H1 (cell line): ENCODE measurements around the gene WWC1. TPM values are rescaled to one million over a fixed set of nuclear protein-coding genes. Genes with fewer than 3 reads are reported as not detected.

Experiments
- CTCF ChIA-PET: fragments of 300-600 bp; sonication (Branson Sonifier 250); formaldehyde crosslinking; loops from one replicate; lab custom pipeline; 2021; ENCODE audit not compliant: partially characterized antibody; lab: Charles Lee
- POLR2A ChIA-PET: fragments of 300-600 bp; sonication (Branson Sonifier 250); formaldehyde crosslinking; loops from one replicate; lab custom pipeline; 2021; ENCODE audit warnings: inconsistent platforms; ENCODE audit not compliant: partially characterized antibody; lab: Charles Lee
- DNase-seq, 2 experiments: peaks; one replicate each; pipeline versions ENCODE4 v3.0.0 to v3.0.0-alpha.2; 2010 to 2022; ENCODE audit warnings: low spot score in 2 of 2, low read depth in 1 of 2, mixed read lengths in 1 of 2
- FAIRE-seq: peaks from 2 replicates; lab custom pipeline; 2011; peaks lifted over from hg19 to GRCh38; lab: Jason Lieb, UNC
- H2AFZ ChIP-seq: 2 replicates; pipeline ENCODE4 v1.8.1; 2012; ENCODE audit warnings: low read length, inconsistent platforms
- H2AK5ac ChIP-seq: 2 replicates; pipeline ENCODE4 v1.6.1; 2013; ENCODE audit warnings: low read depth, low read length
- H2BK120ac ChIP-seq: replicated peaks from 2 replicates; pipeline ENCODE3; 2013; ENCODE audit warnings: low read depth, low read length, inconsistent platforms
- H2BK12ac ChIP-seq: 2 replicates; pipeline ENCODE4 v1.6.1; 2013; ENCODE audit warnings: low read depth, low read length
- H2BK15ac ChIP-seq: 2 replicates; pipeline ENCODE4 v1.6.1; 2013; ENCODE audit warnings: low read length
- H2BK20ac ChIP-seq: 2 replicates; pipeline ENCODE4 v1.6.1; 2013; ENCODE audit warnings: low read length
- H2BK5ac ChIP-seq: 2 replicates; pipeline ENCODE4 v1.6.1; 2013; ENCODE audit warnings: low read depth, low read length
- H3K14ac ChIP-seq: 2 replicates; pipeline ENCODE4 v1.6.1; 2013; ENCODE audit warnings: inconsistent platforms; ENCODE audit not compliant: insufficient read length
- H3K18ac ChIP-seq: 2 replicates; pipeline ENCODE4 v1.6.1; 2013; ENCODE audit warnings: low read length; ENCODE audit errors: extremely low read depth
- H3K23ac ChIP-seq: 2 replicates; pipeline ENCODE4 v1.6.1; 2013; ENCODE audit warnings: inconsistent platforms; ENCODE audit not compliant: insufficient read length
- H3K23me2 ChIP-seq: 2 replicates; pipeline ENCODE4 v1.6.1; 2013; ENCODE audit warnings: low read depth, low read length
- H3K27ac ChIP-seq: 2 replicates; pipeline ENCODE4 v1.6.1; 2011; ENCODE audit warnings: low read depth, low read length, inconsistent platforms
- H3K27me3 ChIP-seq, 4 experiments: replicated peaks in 1 of 4; 1 replicate in 1 of 4; 2 replicates in 3 of 4; pipeline versions ENCODE4 v1.6.1 to v1.8.1; 2011 to 2013; ENCODE audit warnings: low read length in 3 of 4, mild to moderate bottlenecking in 3 of 4, inconsistent platforms in 2 of 4, mixed read lengths in 2 of 4, moderate library complexity in 1 of 4; ENCODE audit not compliant: control insufficient read depth in 3 of 4, insufficient read depth in 3 of 4; ENCODE audit errors: extremely low read depth in 1 of 4
- H3K36me3 ChIP-seq, 4 experiments: 2 replicates each; pipeline versions ENCODE4 v1.6.1 to v1.8.1; 2011 to 2013; ENCODE audit warnings: mild to moderate bottlenecking in 4 of 4, low read length in 3 of 4, moderate library complexity in 2 of 4, control low read depth in 1 of 4, inconsistent platforms in 1 of 4; ENCODE audit not compliant: insufficient read depth in 4 of 4, control insufficient read depth in 2 of 4
- H3K4ac ChIP-seq: replicated peaks from 2 replicates; pipeline ENCODE3; 2013; ENCODE audit warnings: low read length, low read depth, mixed read lengths, inconsistent platforms; ENCODE audit not compliant: insufficient read length
- H3K4me1 ChIP-seq, 4 experiments: replicated peaks in 1 of 4; 1 replicate in 1 of 4; 2 replicates in 3 of 4; pipeline versions ENCODE4 v1.6.1 to v1.8.1; 2011 to 2013; ENCODE audit warnings: low read length in 3 of 4, inconsistent platforms in 2 of 4, mixed read lengths in 1 of 4; ENCODE audit not compliant: insufficient read depth in 4 of 4, control insufficient read depth in 3 of 4
- H3K4me2 ChIP-seq, 2 experiments: 2 replicates each; pipeline versions ENCODE4 v1.6.1 to v1.8.1; 2011 to 2013; ENCODE audit warnings: low read depth in 2 of 2, low read length in 2 of 2, control low read depth in 1 of 2, inconsistent platforms in 1 of 2, mild to moderate bottlenecking in 1 of 2; ENCODE audit not compliant: insufficient read depth in 1 of 2
- H3K4me3 ChIP-seq, 4 experiments: fragments of 200-600, 300-600 bp in 1 of 4; sonication (generic), shearing (Covaris generic), sonication (Bioruptor Twin) in 1 of 4; 2 replicates each; pipeline versions ENCODE4 v1.5.1 to v1.8.1; 2011 to 2016; ENCODE audit warnings: low read length in 4 of 4, low read depth in 3 of 4, control low read depth in 2 of 4, inconsistent platforms in 2 of 4, mild to moderate bottlenecking in 2 of 4, mixed read lengths in 1 of 4, moderate library complexity in 1 of 4; ENCODE audit not compliant: insufficient read depth in 2 of 4; ENCODE audit errors: extremely low read depth in 1 of 4
- H3K56ac ChIP-seq: replicated peaks from 2 replicates; pipeline ENCODE3; 2013; ENCODE audit warnings: low read depth, mild to moderate bottlenecking, mixed read lengths, low read length, inconsistent platforms; ENCODE audit not compliant: insufficient read length
- H3K79me1 ChIP-seq: 2 replicates; pipeline ENCODE4 v1.6.1; 2013; ENCODE audit warnings: low read depth, low read length, control low read depth
- H3K79me2 ChIP-seq, 2 experiments: 2 replicates each; pipeline versions ENCODE4 v1.6.1 to v1.8.1; 2012 to 2013; ENCODE audit warnings: low read length in 2 of 2, mild to moderate bottlenecking in 2 of 2, inconsistent platforms in 1 of 2; ENCODE audit not compliant: insufficient read depth in 2 of 2, control insufficient read depth in 1 of 2
- H3K9ac ChIP-seq, 4 experiments: replicated peaks in 1 of 4; 1 replicate in 1 of 4; 2 replicates in 3 of 4; pipeline versions ENCODE4 v1.6.1 to v1.8.1; 2011 to 2013; ENCODE audit warnings: low read depth in 3 of 4, low read length in 3 of 4, control low read depth in 2 of 4, mild to moderate bottlenecking in 2 of 4, moderate library complexity in 2 of 4, inconsistent platforms in 1 of 4; ENCODE audit errors: extremely low read depth in 1 of 4
- H3K9me3 ChIP-seq, 2 experiments: 2 replicates each; pipeline versions ENCODE4 v1.6.1 to v1.8.1; 2012 to 2013; ENCODE audit warnings: mild to moderate bottlenecking in 2 of 2, moderate library complexity in 2 of 2, control low read depth in 1 of 2, inconsistent platforms in 1 of 2, low read depth in 1 of 2, low read length in 1 of 2, mixed read lengths in 1 of 2; ENCODE audit not compliant: insufficient read depth in 2 of 2
- H4K20me1 ChIP-seq, 2 experiments: replicated peaks in 1 of 2; 2 replicates each; pipeline versions ENCODE3 to v1.8.1; 2011 to 2013; ENCODE audit warnings: inconsistent platforms in 2 of 2, low read length in 2 of 2, mild to moderate bottlenecking in 1 of 2; ENCODE audit not compliant: insufficient read depth in 2 of 2, control insufficient read depth in 1 of 2
- H4K5ac ChIP-seq: 2 replicates; pipeline ENCODE4 v1.6.1; 2013; ENCODE audit warnings: low read length, low read depth, mixed read lengths, inconsistent platforms; ENCODE audit not compliant: insufficient read length
- H4K8ac ChIP-seq: 2 replicates; pipeline ENCODE4 v1.8.0; 2013; ENCODE audit warnings: mild to moderate bottlenecking, moderate library complexity, low read length, inconsistent platforms; ENCODE audit not compliant: insufficient read depth; ENCODE audit errors: extremely low read depth
- H4K91ac ChIP-seq: replicated peaks from 2 replicates; pipeline ENCODE3; 2013; ENCODE audit warnings: low read length, mixed read lengths, inconsistent platforms; ENCODE audit not compliant: insufficient read length
- BRCA1 ChIP-seq: IDR thresholded peaks from 2 replicates; pipeline ENCODE4 v1.6.1; 2012; ENCODE audit warnings: low read depth, low read length, improper control_type of control experiment
- CTCF ChIP-seq, 3 experiments: IDR thresholded peaks; 1 replicate in 2 of 3; 2 replicates in 1 of 3; pipeline versions ENCODE4 v1.5.1 to v1.6.1; 2011; ENCODE audit warnings: low read length in 3 of 3, mild to moderate bottlenecking in 3 of 3, inconsistent platforms in 2 of 3, low read depth in 1 of 3, moderate library complexity in 1 of 3; ENCODE audit not compliant: insufficient read depth in 1 of 3; ENCODE audit errors: control extremely low read depth in 1 of 3
- E2F6 ChIP-seq: IDR thresholded peaks from 2 replicates; pipeline ENCODE4 v1.6.1; 2012; ENCODE audit warnings: inconsistent platforms
- KDM5A ChIP-seq: fragments of 200-600 bp; IDR thresholded peaks from 2 replicates; pipeline ENCODE4 v1.7.1; 2012; ENCODE audit warnings: mild to moderate bottlenecking, low read length, inconsistent platforms, mixed read lengths
- RAD21 ChIP-seq, 2 experiments: IDR thresholded peaks in 1 of 2; conservative IDR thresholded peaks in 1 of 2; 2 replicates each; pipeline ENCODE4 v1.6.1; 2011; ENCODE audit warnings: low read depth in 2 of 2, low read length in 2 of 2, improper control_type of control experiment in 1 of 2, inconsistent platforms in 1 of 2, mild to moderate bottlenecking in 1 of 2, moderate library complexity in 1 of 2
- YY1 ChIP-seq: IDR thresholded peaks from 2 replicates; pipeline ENCODE4 v1.6.1; 2011; ENCODE audit warnings: low read depth, mild to moderate bottlenecking, low read length
- WGBS, 2 experiments: shearing (Covaris generic) in 1 of 2; methylation state at CpG; one replicate each; pipeline versions ENCODE4 v1.1.6 to v1.1.7; 2013 to 2015; ENCODE audit warnings: low lambda C conversion rate in 2 of 2, mixed read lengths in 2 of 2, inconsistent platforms in 1 of 2, low coverage in 1 of 2, missing lambda C conversion rate in 1 of 2; ENCODE audit not compliant: insufficient replicate concordance in 2 of 2, insufficient coverage in 1 of 2, insufficient read length in 1 of 2; ENCODE audit errors: extremely low coverage in 1 of 2, missing lambda C conversion rate in 1 of 2; 5-methylcytosine and 5-hydroxymethylcytosine counted together
- polyA plus RNA-seq, 7 experiments: library from polyadenylated mRNA; depleted of rRNA in 3 of 7; stranded (reverse) in 5 of 7; unstranded in 2 of 7; fragments of >200 nt in 5 of 7; fragments of 200-250 nt in 2 of 7; gene quantifications; 1 replicate in 5 of 7; 2 replicates in 1 of 7; 4 replicates in 1 of 7; pipeline versions ENCODE4 v1.2.1 to v1.2.3, GENCODE V29; 2011 to 2013; ENCODE audit warnings: missing spikeins in 2 of 7, mixed read lengths in 2 of 7
- total RNA-seq: library from RNA; stranded (reverse); fragmentation: NEBNext Ultra II Directional; extraction: Animal tissue kit (Norgen Biotek cat#: 25700); gene quantifications from 2 replicates; pipeline ENCODE4 v1.2.1, GENCODE V29; 2021
- TF ChIP-seq, protein P1 (sequence below): IDR thresholded peaks from 2 replicates; pipeline ENCODE4 v1.6.1; 2012; ENCODE audit warnings: inconsistent platforms

WWC1 gene
- total and polyA plus RNA-seq, 2 of the 8 experiments (the other 6 are each of a cell fraction or from before 2014, with no cell fraction given), result 16.4 to 41.1 TPM

- peaks cover 7 to 27% of the 10 kb centered on the region in 2 experiments; a peak in 3 of 4 replicates for H3K79me2 ChIP-seq
- 72% methylated on average over 6 of the region's 6 CpGs; no CpG with 5 or more reads in 1 of the 2 experiments for WGBS, 2 experiments
- no peak overlapping the region for H3K27ac ChIP-seq
- peaks cover 13 to 29% of the 10 kb centered on the region in 2 experiments for H4K20me1 ChIP-seq
- no peak overlapping the region for H4K5ac ChIP-seq
- H3K27me3 ChIP-seq, result peaks cover 0 to 14% (median 6%) of the 10 kb centered on the region in 4 experiments; a peak in 5 of 7 replicates
- H2AFZ ChIP-seq, result no peak overlapping the region
- H3K4me3 ChIP-seq, result no peak overlapping the region
- 0 out of 2 replicates have a peak, but pooled peaks cover 3% of the 10 kb centered on the region for H3K23me2 ChIP-seq
- peaks cover 0 to 10% (median 4%) of the 10 kb centered on the region in 4 experiments; a peak in 3 of 7 replicates for H3K4me1 ChIP-seq
- H2BK15ac ChIP-seq, result no peak overlapping the region
- no peak overlapping the region for H2BK20ac ChIP-seq
- H3K79me1 ChIP-seq, result peaks cover 3% of the 10 kb centered on the region
- H3K18ac ChIP-seq, result no peak overlapping the region
- H3K9me3 ChIP-seq, result no peaks in the 10 kb centered on the region
- no peak overlapping the region for H3K23ac ChIP-seq
- H4K8ac ChIP-seq, result no peak overlapping the region
- H3K9ac ChIP-seq, result no peak overlapping the region
- H3K14ac ChIP-seq, result no peak overlapping the region
- no peak overlapping the region; the same call in 1 of the 2 replicates for H2AK5ac ChIP-seq
- no peak overlapping the region for H3K4ac ChIP-seq
- H2BK12ac ChIP-seq, result no peak overlapping the region
- ChIA-PET POLR2A (interaction anchor here (1.4 to 1.8 kb wide), 2 partner anchors 11 to 36 kb away, joined by 3 to 5 read pairs; no protein-coding TSS in a partner anchor), CTCF (interaction anchor here (0.5 to 6.7 kb wide), 17 partner anchors 8 to 111 kb away, joined by 3 to 56 read pairs (median 5); partner anchors contain the start of gene WWC1)
- no peak overlapping the region for H3K56ac ChIP-seq
- peak; percentile 70; the same call in 1 of the 2 replicates for TF ChIP-seq YY1
- peak; percentile 32 to 47; a peak in 3 of 4 replicates for TF ChIP-seq RAD21 (IDR thresholded peaks at IDR 0.05 in 1 of 2, conservative IDR thresholded peaks at IDR 0.05 in 1 of 2; ENCODE audit: low read depth in 2 of 2, low read length in 2 of 2)
- no peak for TF ChIP-seq KDM5A
- TF ChIP-seq BRCA1, result no peak
- TF ChIP-seq, protein P1, sequence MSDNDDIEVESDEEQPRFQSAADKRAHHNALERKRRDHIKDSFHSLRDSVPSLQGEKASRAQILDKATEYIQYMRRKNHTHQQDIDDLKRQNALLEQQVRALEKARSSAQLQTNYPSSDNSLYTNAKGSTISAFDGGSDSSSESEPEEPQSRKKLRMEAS, result no peak
- 0 out of 2 replicates have a peak, but pooled peaks have one; percentile 17 for TF ChIP-seq E2F6
- TF ChIP-seq CTCF (IDR thresholded peaks at IDR 0.05; ENCODE audit: control extremely low read depth in 1 of 3, insufficient read depth in 1 of 3, low read depth in 1 of 3, low read length in 3 of 3), result peak; percentile 20 to 50 (median 48); a peak in 3 of 4 replicates
- no peaks in the 10 kb centered on the region for H3K36me3 ChIP-seq
- no peak overlapping the region for H4K91ac ChIP-seq
- H2BK120ac ChIP-seq, result no peak overlapping the region
- no peak overlapping the region for H3K4me2 ChIP-seq
- FAIRE-seq (no peak), DNase-seq (no peak)
- no peak overlapping the region for H2BK5ac ChIP-seq
Observed at GRCh38 chr5:168311061-168311566, 19.7 kb downstream of the WWC1 start.
